ENCODE measurements around the gene STX5. TPM values are rescaled to one million over a fixed set of nuclear protein-coding genes. Genes with fewer than 3 reads are reported as not detected.
A peak's percentile ranks its signal among the peaks of the same experiment; 100 is the strongest.

Gene STX5
- total and polyA plus RNA-seq, 9 of the 15 experiments (the other 6 are each of a cell fraction or from before 2014, with no cell fraction given): 2.8 to 28.6 (median 23.7) TPM

- TF ChIP-seq CREB5 (CRISPR knock-in tag; IDR thresholded peaks at IDR 0.05) (no peak), ZNF507 (tag; conservative IDR thresholded peaks at IDR 0.05) (no peak), ZNF707 (CRISPR knock-in tag; conservative IDR thresholded peaks at IDR 0.05) (0 out of 2 replicates have a peak, but pooled peaks have one; percentile 17), LEF1 (IDR thresholded peaks at IDR 0.05) (no peak), DPF2 (IDR thresholded peaks at IDR 0.05) (no peak), ZNF3 (CRISPR knock-in tag; IDR thresholded peaks at IDR 0.05) (no peak), ZNF140 (CRISPR knock-in tag; IDR thresholded peaks at IDR 0.05) (no peak), HDAC6 (IDR thresholded peaks at IDR 0.05; ENCODE audit: low read depth, low read length) (no peak), CBX2 (IDR thresholded peaks at IDR 0.05; ENCODE audit: insufficient read depth, low read length, poor library complexity, severe bottlenecking) (no peak), ERF (CRISPR knock-in tag; IDR thresholded peaks at IDR 0.05) (no peak), MCM5 (IDR thresholded peaks at IDR 0.05; ENCODE audit: low read depth) (no peak), SMARCA5 (IDR thresholded peaks at IDR 0.05) (no peak), NCOA2 (IDR thresholded peaks at IDR 0.05; ENCODE audit: partially characterized antibody in 2 of 2) (no peak), MAFG (tag; conservative IDR thresholded peaks at IDR 0.05) (no peak), CREB1 (IDR thresholded peaks at IDR 0.05) (peak; percentile 98), CREB1 (CRISPR knock-in tag; IDR thresholded peaks at IDR 0.05) (peak; percentile 100), GATA2 (CRISPR knock-in tag; IDR thresholded peaks at IDR 0.05) (no peak)
- TF ChIP-seq, protein P1, sequence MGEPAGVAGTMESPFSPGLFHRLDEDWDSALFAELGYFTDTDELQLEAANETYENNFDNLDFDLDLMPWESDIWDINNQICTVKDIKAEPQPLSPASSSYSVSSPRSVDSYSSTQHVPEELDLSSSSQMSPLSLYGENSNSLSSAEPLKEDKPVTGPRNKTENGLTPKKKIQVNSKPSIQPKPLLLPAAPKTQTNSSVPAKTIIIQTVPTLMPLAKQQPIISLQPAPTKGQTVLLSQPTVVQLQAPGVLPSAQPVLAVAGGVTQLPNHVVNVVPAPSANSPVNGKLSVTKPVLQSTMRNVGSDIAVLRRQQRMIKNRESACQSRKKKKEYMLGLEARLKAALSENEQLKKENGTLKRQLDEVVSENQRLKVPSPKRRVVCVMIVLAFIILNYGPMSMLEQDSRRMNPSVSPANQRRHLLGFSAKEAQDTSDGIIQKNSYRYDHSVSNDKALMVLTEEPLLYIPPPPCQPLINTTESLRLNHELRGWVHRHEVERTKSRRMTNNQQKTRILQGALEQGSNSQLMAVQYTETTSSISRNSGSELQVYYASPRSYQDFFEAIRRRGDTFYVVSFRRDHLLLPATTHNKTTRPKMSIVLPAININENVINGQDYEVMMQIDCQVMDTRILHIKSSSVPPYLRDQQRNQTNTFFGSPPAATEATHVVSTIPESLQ (CRISPR knock-in tag; IDR thresholded peaks at IDR 0.05): no peak
- TF ChIP-seq, protein P2, sequence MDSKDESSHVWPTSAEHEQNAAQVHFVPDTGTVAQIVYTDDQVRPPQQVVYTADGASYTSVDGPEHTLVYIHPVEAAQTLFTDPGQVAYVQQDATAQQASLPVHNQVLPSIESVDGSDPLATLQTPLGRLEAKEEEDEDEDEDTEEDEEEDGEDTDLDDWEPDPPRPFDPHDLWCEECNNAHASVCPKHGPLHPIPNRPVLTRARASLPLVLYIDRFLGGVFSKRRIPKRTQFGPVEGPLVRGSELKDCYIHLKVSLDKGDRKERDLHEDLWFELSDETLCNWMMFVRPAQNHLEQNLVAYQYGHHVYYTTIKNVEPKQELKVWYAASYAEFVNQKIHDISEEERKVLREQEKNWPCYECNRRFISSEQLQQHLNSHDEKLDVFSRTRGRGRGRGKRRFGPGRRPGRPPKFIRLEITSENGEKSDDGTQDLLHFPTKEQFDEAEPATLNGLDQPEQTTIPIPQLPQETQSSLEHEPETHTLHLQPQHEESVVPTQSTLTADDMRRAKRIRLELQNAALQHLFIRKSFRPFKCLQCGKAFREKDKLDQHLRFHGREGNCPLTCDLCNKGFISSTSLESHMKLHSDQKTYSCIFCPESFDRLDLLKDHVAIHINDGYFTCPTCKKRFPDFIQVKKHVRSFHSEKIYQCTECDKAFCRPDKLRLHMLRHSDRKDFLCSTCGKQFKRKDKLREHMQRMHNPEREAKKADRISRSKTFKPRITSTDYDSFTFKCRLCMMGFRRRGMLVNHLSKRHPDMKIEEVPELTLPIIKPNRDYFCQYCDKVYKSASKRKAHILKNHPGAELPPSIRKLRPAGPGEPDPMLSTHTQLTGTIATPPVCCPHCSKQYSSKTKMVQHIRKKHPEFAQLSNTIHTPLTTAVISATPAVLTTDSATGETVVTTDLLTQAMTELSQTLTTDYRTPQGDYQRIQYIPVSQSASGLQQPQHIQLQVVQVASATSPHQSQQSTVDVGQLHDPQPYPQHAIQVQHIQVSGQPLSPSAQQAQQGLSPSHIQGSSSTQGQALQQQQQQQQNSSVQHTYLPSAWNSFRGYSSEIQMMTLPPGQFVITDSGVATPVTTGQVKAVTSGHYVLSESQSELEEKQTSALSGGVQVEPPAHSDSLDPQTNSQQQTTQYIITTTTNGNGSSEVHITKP (IDR thresholded peaks at IDR 0.05; ENCODE audit: partially characterized antibody): peak; percentile 20
- TF ChIP-seq, protein P3, sequence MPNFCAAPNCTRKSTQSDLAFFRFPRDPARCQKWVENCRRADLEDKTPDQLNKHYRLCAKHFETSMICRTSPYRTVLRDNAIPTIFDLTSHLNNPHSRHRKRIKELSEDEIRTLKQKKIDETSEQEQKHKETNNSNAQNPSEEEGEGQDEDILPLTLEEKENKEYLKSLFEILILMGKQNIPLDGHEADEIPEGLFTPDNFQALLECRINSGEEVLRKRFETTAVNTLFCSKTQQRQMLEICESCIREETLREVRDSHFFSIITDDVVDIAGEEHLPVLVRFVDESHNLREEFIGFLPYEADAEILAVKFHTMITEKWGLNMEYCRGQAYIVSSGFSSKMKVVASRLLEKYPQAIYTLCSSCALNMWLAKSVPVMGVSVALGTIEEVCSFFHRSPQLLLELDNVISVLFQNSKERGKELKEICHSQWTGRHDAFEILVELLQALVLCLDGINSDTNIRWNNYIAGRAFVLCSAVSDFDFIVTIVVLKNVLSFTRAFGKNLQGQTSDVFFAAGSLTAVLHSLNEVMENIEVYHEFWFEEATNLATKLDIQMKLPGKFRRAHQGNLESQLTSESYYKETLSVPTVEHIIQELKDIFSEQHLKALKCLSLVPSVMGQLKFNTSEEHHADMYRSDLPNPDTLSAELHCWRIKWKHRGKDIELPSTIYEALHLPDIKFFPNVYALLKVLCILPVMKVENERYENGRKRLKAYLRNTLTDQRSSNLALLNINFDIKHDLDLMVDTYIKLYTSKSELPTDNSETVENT (CRISPR knock-in tag; IDR thresholded peaks at IDR 0.05): peak; percentile 55; the same call in 1 of the 2 replicates
Observed at GRCh38 chr11:62839050-62839945, 7.4 kb upstream of the STX5 start, which contains the start of gene WDR74 (continued).

Measured in K562 (cell line).